Measurements from ENCODE around the gene SUPV3L1.

DNA sequence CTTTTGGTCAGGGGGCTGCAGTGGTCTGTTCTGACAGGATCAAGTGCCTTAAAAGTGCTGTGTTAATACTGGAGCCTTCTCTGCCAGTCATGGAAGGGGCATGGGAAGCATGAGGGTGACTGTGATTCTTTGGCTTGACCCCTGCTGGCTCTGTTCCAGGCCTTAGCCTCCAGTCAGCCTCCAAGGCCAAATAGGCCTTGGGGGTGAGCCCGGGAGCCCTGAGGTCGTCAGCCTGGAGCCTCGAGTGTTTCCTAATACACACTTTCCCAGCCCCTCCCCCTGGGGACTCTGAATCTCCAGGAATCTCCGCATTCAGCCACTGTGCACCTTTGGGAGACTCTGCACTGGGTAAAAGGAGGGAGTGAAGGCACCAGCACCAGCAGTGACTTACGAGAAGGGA, 50.1 kb downstream of the SUPV3L1 start:
- TF ChIP-seq, protein P1, sequence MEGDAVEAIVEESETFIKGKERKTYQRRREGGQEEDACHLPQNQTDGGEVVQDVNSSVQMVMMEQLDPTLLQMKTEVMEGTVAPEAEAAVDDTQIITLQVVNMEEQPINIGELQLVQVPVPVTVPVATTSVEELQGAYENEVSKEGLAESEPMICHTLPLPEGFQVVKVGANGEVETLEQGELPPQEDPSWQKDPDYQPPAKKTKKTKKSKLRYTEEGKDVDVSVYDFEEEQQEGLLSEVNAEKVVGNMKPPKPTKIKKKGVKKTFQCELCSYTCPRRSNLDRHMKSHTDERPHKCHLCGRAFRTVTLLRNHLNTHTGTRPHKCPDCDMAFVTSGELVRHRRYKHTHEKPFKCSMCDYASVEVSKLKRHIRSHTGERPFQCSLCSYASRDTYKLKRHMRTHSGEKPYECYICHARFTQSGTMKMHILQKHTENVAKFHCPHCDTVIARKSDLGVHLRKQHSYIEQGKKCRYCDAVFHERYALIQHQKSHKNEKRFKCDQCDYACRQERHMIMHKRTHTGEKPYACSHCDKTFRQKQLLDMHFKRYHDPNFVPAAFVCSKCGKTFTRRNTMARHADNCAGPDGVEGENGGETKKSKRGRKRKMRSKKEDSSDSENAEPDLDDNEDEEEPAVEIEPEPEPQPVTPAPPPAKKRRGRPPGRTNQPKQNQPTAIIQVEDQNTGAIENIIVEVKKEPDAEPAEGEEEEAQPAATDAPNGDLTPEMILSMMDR (conservative IDR thresholded peaks at IDR 0.05; ENCODE audit: low read length), result no peak
- no peak for TF ChIP-seq EZH2phosphoT487 (IDR thresholded peaks at IDR 0.05; ENCODE audit: borderline replicate concordance, low read depth, low read length)

Measured in OCI-LY7 (cell line).